ENCODE data around the gene LDLRAD3.
"Not testable (repeated sequence)": the region's sequence is repeated elsewhere in the genome, so short reads cannot be mapped to it uniquely, and the experiment has no call there.

Gene LDLRAD3

GRCh38 chr11:35906681-35907080, 37.2 kb upstream of the LDLRAD3 start:
- no peak for TF ChIP-seq CTCF (IDR thresholded peaks at IDR 0.05; ENCODE audit: insufficient read depth, low read length, poor library complexity, severe bottlenecking)
- DNase-seq (ENCODE audit: extremely low read depth, insufficient read length) = no peak
- H3K36me3 ChIP-seq (ENCODE audit: control insufficient read depth, insufficient read depth, low read length) = no peaks in the 10 kb centered on the region
- no peak overlapping the region for H3K4me3 ChIP-seq (replicated peaks; ENCODE audit: low read depth, low read length)
- H3K27me3 ChIP-seq (replicated peaks; ENCODE audit: control insufficient read depth, insufficient read depth, low read length) = no peaks in the 10 kb centered on the region

GRCh38 chr11:35907648-35908431, 36.0 kb upstream of the LDLRAD3 start:
- TF ChIP-seq CTCF (IDR thresholded peaks at IDR 0.05; ENCODE audit: insufficient read depth, low read length, poor library complexity, severe bottlenecking) = no peak

GRCh38 chr11:35908432-35908771, 35.5 kb upstream of the LDLRAD3 start:
- H3K27me3 ChIP-seq (replicated peaks; ENCODE audit: control insufficient read depth, insufficient read depth, low read length); DNase-seq (ENCODE audit: extremely low read depth, insufficient read length); H3K36me3 ChIP-seq (ENCODE audit: control insufficient read depth, insufficient read depth, low read length); H3K4me3 ChIP-seq (replicated peaks; ENCODE audit: low read depth, low read length): not testable (repeated sequence)

More at GRCh38 chr11:35907648-35908431, 36.0 kb upstream of the LDLRAD3 start:
- H3K27me3 ChIP-seq (replicated peaks; ENCODE audit: control insufficient read depth, insufficient read depth, low read length) = no peaks in the 10 kb centered on the region
- peak; percentile 57 for DNase-seq (ENCODE audit: extremely low read depth, insufficient read length)
- H3K36me3 ChIP-seq (ENCODE audit: control insufficient read depth, insufficient read depth, low read length) = no peaks in the 10 kb centered on the region
- no peak overlapping the region for H3K4me3 ChIP-seq (replicated peaks; ENCODE audit: low read depth, low read length)

GRCh38 chr11:35909511-35910265, 34.2 kb upstream of the LDLRAD3 start:
- H3K27me3 ChIP-seq (replicated peaks; ENCODE audit: control insufficient read depth, insufficient read depth, low read length) = no peaks in the 10 kb centered on the region
- DNase-seq (ENCODE audit: extremely low read depth, insufficient read length) = no peak
- no peak for TF ChIP-seq CTCF (IDR thresholded peaks at IDR 0.05; ENCODE audit: insufficient read depth, low read length, poor library complexity, severe bottlenecking)
- H3K36me3 ChIP-seq (ENCODE audit: control insufficient read depth, insufficient read depth, low read length) = no peaks in the 10 kb centered on the region
- no peak overlapping the region for H3K4me3 ChIP-seq (replicated peaks; ENCODE audit: low read depth, low read length)

GRCh38 chr11:35911013-35911412, 32.8 kb upstream of the LDLRAD3 start:
- TF ChIP-seq CTCF (IDR thresholded peaks at IDR 0.05; ENCODE audit: insufficient read depth, low read length, poor library complexity, severe bottlenecking) = no peak

GRCh38 chr11:35911616-35912165, 32.2 kb upstream of the LDLRAD3 start:
- TF ChIP-seq CTCF (IDR thresholded peaks at IDR 0.05; ENCODE audit: insufficient read depth, low read length, poor library complexity, severe bottlenecking) = no peak
- H3K27me3 ChIP-seq (replicated peaks; ENCODE audit: control insufficient read depth, insufficient read depth, low read length) = no peaks in the 10 kb centered on the region
- H3K36me3 ChIP-seq (ENCODE audit: control insufficient read depth, insufficient read depth, low read length) = no peaks in the 10 kb centered on the region
- no peak for DNase-seq (ENCODE audit: extremely low read depth, insufficient read length)
- no peak overlapping the region for H3K4me3 ChIP-seq (replicated peaks; ENCODE audit: low read depth, low read length)

More at GRCh38 chr11:35911013-35911412, 32.8 kb upstream of the LDLRAD3 start:
- no peaks in the 10 kb centered on the region for H3K27me3 ChIP-seq (replicated peaks; ENCODE audit: control insufficient read depth, insufficient read depth, low read length)
- H3K4me3 ChIP-seq (replicated peaks; ENCODE audit: low read depth, low read length) = no peak overlapping the region
- H3K36me3 ChIP-seq (ENCODE audit: control insufficient read depth, insufficient read depth, low read length) = no peaks in the 10 kb centered on the region
- DNase-seq (ENCODE audit: extremely low read depth, insufficient read length) = no peak

- not testable (repeated sequence) for H3K4me3 ChIP-seq (replicated peaks; ENCODE audit: low read depth, low read length); DNase-seq (ENCODE audit: extremely low read depth, insufficient read length)
These were observed 31.4 kb upstream of the LDLRAD3 start for GRCh38 chr11:35912436-35912835.

More at GRCh38 chr11:35912436-35912835, 31.4 kb upstream of the LDLRAD3 start:
- not testable (repeated sequence) for H3K36me3 ChIP-seq (ENCODE audit: control insufficient read depth, insufficient read depth, low read length); H3K27me3 ChIP-seq (replicated peaks; ENCODE audit: control insufficient read depth, insufficient read depth, low read length)

Measured in GM06990 (cell line).